Measurements from ENCODE around the gene FGF14.

Gene FGF14
- total RNA-seq = 0 reads per million in 3 experiments

DNA sequence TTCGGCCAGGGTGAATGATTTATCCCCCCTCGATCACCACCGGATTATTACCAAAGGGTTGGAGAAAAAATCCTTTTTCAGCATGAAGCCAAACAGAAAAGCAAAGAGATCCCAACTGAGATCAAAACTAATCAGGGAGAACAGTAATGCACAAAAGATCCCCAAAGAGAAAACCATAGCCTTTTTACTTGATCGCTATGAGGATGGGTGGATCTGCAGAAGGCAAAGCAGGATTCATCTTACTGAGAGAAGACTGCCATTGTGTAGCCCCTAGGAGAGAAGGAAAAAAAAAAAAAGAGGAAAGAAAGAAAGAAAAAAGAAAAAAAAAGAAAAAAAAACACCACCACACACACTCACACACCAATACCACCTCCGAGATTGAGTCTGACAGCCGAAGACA, at the start of gene FGF14:
FGF14 (minus strand) TSS at position 283 of the 400 bp plus-strand sequence.
- no peak for DNase-seq

GRCh38 chr13:102443249-102443648, 41.4 kb upstream of the FGF14 start:
- DNase-seq = no peak

DNA sequence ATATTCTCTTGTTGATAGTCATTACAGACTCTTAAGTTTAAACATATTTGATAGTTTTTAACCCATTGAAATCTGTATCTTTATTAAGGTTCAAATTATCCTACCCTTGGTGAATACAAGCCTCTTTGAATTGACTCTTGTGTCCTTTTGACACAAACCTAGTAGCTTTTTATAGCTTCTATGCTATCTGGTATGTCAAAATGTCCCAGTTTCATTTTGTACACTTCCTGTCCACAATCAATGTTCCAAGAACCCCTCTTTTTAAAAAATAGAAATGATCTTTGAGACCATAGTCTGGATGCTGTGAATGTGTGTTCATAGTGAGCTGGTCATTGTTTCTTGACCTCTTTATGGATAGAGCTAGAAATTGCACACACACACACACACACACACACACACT, 39.2 kb upstream of the FGF14 start:
- DNase-seq = no peak

DNA sequence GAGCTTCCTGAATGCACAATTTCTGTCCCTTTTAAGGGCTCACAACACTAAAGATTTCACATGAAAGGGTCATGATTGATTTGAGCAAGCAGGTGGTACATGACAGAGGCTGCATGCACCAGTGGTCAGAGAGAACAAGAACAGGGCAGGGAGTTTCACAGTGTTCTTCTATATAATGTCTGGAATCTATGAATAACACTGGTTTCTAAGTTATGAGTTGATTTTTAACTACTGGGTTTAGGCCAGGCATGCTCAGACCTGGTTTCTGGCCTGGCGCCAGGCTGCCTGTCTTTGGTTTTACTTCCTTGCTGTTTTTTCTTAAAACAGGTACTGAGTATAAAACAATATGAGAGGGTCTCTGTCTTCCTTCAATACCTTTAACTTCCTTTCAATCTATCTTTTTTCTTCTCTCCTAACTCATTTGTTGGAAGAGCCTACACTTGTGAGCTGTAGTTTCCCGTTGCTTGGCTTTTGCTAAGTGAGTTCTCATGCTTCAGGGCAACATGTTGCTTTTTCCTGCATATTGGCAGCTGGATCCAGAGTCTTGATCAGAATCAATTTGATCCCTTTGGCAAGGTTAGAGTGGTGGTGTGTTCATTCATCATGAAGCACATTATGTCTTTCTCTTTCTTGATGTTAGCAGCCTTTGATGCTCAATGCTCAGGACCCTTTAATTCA, 38.5 kb upstream of the FGF14 start:
- no peak for DNase-seq

DNA sequence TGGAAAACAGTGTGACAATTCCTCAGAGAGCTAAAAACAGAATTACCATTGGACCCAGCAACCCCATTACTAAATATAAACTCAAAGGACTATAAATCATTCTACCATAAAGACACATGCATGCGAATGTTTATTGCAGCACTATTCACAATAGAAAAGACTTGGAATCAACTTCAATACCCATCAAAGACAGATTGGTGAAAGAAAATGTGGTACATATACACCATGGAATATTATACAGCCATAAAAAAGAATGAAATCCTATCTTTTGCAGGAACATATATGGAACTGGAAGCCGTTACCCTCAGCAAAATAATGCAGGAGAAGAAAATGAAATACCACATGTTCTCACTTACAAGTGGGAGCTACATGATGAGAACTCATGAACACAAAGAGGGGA, 20.8 kb upstream of the FGF14 start:
- no peak for DNase-seq

DNA sequence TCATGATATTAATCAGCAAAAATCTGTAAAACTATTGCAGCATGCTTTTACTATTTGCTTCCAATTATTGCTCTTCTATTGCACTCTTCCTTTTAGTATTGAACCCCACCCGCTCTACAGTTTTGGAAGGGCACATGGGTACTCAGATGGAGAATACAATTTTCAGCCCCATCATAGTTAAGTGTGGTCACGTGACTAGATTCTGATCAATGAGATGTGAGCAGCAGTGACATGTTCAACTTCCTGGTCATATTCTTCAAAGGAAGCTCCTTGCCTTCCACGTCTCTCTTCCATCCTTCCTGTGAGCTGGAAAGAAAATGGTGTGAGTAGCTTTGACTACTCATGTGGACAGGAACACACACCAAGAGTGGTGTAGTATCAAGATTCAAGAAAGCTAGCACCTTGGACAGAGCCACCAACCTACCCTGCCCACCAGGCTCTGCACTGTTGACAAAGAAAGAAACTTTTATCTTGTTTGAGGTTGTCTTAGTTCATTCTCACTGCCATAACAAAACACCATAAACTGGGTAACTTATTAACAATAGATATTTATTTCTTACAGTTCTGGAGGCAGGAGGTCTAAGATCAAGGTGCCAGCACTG, 3.8 kb upstream of the FGF14 start:
- DNase-seq = no peak

GRCh38 chr13:102402290-102402689, 442 bp upstream of the FGF14 start:
- no peak for DNase-seq

DNA sequence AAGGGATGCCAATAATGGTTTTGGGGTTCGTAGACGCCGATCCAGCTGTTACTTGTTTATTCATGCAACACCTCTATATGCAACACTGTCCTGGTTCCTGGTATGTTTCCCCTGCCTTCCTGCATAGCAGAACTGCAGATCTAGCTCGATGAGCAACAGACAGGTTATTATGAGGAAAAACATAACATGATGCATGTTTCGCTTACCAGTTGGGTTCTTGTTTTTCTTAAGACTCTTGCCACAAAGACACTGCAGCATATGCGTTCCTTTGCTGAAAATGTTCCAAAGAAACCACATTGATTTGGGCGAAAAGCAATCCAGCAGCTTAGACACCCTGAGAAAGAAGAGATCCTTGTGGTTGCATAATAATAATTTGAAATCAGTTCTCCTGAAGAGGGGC, 583 bp downstream of the FGF14 start:
- no peak for DNase-seq

- DNase-seq = no peak
Observed at GRCh38 chr13:102400675-102401145, 1.1 kb downstream of the FGF14 start.

GRCh38 chr13:102399791-102400674, 1.8 kb downstream of the FGF14 start:
- peak; percentile 9 for DNase-seq

- no peak for DNase-seq
Observed at GRCh38 chr13:102395939-102396338, 5.9 kb downstream of the FGF14 start.

GRCh38 chr13:102395174-102395573, 6.7 kb downstream of the FGF14 start:
- DNase-seq = no peak

DNA sequence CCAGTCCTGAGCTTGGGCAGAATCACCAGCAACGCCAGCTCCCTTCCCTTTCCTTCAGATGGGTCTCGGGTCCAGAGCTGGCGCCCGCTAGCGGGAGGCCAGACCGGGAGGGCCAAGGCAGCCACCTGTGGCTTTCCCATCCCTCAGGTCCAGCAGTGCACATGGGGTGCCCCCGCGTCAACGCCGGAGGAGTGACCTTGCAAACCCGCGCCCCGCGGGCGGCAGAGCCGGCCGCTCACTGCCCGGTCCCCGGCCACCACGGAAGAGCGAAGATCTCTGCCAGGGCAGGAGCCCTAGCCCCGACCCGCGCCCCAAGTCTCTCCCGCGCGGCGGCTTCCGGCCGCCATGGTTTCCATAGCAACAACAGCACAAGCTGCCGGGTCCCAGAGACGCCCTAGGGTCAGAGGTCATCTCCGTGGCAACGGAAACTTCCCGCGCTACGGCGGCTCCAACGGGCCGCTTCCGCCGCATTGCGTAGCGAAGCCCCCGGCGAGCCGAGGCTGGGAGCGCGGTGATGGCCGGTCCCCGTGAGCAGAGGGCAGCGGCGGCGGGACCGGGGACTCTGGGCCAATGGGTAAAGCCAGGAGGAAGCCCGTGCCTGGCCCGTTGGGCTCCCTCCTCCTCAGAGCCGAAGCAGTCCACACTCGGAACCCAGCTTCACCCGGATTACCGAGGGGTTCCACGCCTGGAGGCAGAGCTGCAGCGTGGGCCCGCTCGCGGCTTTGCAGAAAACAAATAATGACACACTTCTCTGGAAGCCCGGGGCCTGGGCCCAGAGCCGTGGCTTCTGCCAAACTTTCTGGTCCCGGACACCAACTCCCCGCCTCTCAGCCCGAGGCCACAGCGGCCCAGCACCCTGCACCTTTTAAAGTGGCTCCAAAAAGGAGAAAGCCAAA, 7.4 kb downstream of the FGF14 start:
- DNase-seq = peak; percentile 94

- DNase-seq = no peak
Observed at GRCh38 chr13:102392481-102393209, 9.2 kb downstream of the FGF14 start.

DNA sequence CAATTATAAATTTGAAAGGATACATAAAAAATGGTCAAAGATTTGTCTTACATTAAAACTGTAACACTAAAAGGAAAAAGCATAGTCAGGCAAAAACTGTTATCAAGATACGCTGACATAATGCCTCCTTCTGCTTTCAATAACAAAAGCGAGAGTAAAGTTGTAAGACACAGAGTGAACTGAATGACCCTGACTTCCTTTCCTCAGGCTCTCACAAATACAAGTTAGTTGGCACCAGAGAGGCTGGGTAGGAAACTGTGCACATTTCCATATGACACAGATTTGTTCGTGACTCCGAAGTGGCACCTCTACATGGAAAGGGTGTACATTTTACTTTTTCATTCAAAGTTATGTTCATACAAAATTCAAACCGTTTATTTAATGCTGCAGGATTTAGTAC, 15.4 kb downstream of the FGF14 start:
- no peak for DNase-seq

DNA sequence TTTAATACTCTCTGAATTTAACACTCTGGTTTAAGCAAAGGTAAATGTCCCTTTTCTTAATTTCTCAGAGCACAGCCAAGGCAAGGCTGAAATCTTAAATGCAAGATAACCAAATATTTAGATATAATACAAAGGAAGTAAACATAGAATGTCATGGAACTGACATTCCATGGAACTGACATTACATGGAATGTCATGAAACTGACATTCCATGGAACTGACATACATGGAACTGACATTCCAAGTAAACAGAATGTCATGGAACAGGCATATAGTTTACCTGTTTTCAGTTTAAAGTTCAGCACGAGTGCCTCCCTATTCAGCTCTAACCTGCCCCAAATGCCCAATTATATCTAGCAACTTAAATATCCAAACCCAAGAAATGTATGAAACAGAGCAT, 21.8 kb downstream of the FGF14 start:
- DNase-seq = no peak

DNA sequence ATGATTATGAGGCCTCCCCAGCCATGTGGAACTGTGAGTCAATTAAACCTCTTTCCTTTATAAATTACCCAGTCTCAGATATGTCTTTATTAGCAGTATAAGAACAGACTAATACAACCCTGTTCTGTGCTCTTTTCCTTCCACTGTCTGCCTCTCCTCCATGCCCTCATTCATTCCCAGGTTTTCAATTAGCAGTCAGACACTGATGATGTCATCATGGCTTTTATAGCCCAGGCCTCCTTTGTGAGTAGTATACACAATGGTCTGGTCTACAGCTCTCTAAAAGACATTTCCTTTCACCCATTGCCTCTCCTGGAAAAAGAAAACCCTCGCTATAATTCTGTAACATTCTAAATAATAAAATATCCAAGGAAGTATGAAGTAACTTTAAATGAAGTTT, 25.5 kb downstream of the FGF14 start:
- no peak for DNase-seq

DNA sequence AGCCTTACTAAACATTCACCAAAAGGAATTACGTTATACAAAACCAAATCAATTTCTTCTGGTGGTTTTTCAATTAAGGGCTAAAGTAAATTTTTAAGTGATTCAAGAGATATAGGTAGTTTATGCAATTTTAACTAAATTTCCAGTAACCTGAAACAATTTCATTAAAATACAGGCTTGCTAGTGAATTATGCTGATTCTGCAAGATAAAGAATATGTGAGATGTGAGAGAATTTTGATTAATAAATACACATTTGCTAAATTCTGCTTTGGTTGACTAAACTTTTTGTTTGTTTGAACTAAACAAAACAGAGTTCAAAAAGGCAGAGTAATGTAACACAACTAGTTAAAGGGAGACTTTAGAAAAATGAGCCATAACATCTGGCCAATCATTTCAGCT, 27.1 kb downstream of the FGF14 start:
- DNase-seq = no peak

DNA sequence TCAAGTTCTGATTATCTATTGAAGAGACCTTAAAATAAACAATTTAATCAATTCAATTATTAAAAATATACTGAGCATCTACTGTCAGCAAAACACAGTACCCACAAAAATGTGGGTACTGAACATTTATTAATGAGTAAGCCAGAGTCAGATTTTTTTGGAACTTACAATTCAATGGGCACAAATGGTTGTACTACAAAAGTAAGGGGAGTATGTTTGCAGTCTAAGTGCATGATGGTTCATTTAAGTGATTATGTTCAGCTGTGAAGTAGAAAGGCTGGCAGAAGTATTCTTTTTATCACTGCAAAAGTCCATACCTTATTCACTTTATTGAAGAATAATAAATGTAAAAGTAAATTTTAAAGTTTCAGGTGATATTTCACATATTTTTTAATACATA, 27.6 kb downstream of the FGF14 start:
- no peak for DNase-seq

- DNase-seq = no peak
Observed at GRCh38 chr13:102373221-102373620, 28.6 kb downstream of the FGF14 start.

DNA sequence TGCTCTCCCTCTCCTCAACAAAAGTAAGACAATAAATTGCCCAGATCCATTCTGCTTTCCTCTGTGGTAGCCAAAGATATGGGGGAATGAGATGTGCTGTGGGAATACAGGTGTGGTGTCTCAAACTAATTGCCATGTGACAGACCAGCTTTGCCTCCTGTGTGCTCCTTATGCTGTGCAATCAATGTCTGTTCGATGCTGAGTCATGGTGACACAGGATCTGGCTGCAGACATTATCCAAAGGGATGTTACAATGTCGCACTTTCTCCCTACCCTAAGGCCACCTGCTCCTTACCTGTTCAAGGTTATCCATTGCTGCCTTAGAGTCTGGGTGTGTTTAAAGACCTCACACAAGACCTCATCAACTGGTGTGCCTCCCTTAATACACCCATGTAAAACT, 32.5 kb downstream of the FGF14 start:
- DNase-seq = no peak

DNA sequence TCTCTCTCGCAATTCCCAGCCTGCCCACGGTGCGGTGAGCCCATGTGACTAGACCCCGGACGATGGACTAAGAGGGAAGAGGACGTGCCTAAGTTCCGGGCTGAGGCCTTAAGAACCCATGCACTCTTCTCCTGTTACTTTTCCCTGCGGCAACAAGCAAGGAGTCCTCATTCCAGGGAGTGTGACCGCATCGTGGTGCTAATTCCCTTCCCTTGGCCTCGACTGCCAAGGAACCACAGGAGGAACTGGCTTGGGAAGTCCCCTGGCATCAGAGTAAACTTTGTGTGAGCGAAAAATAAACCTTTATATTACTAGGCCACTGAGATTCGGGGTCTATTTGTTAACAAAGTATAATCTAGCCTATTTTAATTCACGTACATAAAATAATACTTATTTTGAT, 34.0 kb downstream of the FGF14 start:
- no peak for DNase-seq
